Measurements from ENCODE around the gene ZRANB1. TPM values are rescaled to one million over a fixed set of nuclear protein-coding genes. Genes with fewer than 3 reads are reported as not detected.

Gene ZRANB1
- total RNA-seq, 1 donor from 2014 or later = 16.0 TPM

- no peak overlapping the region for H3K27ac Mint-ChIP-seq
- H3K36me3 Mint-ChIP-seq (ENCODE audit: low read depth) = no peaks in the 10 kb centered on the region
- no peaks in the 10 kb centered on the region for H3K4me1 Mint-ChIP-seq (ENCODE audit: low read depth)
- DNase-seq (ENCODE audit: low spot score) = no peak
- H3K27me3 Mint-ChIP-seq (ENCODE audit: insufficient read depth) = peaks cover 4% of the 10 kb centered on the region
- H3K9me3 Mint-ChIP-seq = no peaks in the 10 kb centered on the region
- intact Hi-C loops (cut with micrococcal nuclease) = no loop called here
- H3K4me3 Mint-ChIP-seq = no peak overlapping the region
These were observed 85.2 kb downstream of the ZRANB1 start for GRCh38 chr10:125026974-125027735.

DNA sequence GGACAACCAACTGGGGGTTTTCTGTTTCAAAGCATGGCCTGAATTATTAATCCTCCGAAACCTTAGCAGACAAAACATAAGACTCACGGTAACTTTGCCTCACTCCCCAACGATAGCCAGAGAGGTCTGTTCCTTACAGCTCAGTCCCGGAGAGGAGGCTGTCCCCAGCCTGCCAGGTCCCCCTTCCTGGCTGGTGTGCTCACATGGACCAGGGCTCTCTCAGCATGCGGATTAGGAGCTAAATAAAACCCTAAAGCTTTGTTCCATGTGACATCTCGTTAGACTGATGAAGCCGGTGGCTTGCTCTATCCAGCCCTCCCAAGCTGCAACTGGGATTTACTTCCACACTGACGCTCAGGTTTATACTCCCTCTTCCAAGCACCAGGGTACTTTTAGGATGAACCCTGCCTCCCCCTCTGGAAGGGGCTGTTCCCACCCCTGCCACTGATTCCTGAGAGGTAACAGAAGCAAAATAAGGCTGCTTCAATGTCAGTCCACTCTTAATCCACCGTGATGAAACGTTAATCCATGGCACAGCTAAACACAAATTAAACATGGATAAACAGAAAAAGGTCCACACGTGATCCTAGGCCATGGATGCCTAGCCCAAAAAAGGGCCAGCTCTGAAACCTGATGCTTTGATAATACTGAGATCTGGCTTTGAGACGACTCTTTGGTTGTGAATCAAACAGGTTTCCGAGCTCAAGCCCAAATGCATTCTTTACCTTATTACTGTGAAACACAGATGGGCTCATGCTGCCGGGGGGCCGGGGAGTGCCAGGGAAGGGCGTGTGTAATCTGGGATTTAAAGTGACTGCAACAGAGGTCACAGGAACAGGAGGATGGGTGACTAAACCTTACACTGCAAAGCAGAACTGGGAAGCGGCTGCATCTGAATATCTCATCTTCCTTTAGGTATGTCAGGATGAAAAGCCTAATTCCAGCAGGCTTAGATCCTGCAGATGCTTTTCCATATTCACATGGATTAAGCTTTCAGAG lies 86.2 kb downstream of the ZRANB1 start:
- Mint-ChIP-seq H3K4me1 (ENCODE audit: low read depth) (no peaks in the 10 kb centered on the region), H3K9me3 (no peaks in the 10 kb centered on the region), H3K36me3 (ENCODE audit: low read depth) (no peaks in the 10 kb centered on the region), H3K27me3 (ENCODE audit: insufficient read depth) (peaks cover 4% of the 10 kb centered on the region), H3K27ac (no peak overlapping the region), H3K4me3 (no peak overlapping the region)
- intact Hi-C loops (cut with micrococcal nuclease) = no loop called here
- DNase-seq (ENCODE audit: low spot score) = no peak

DNA sequence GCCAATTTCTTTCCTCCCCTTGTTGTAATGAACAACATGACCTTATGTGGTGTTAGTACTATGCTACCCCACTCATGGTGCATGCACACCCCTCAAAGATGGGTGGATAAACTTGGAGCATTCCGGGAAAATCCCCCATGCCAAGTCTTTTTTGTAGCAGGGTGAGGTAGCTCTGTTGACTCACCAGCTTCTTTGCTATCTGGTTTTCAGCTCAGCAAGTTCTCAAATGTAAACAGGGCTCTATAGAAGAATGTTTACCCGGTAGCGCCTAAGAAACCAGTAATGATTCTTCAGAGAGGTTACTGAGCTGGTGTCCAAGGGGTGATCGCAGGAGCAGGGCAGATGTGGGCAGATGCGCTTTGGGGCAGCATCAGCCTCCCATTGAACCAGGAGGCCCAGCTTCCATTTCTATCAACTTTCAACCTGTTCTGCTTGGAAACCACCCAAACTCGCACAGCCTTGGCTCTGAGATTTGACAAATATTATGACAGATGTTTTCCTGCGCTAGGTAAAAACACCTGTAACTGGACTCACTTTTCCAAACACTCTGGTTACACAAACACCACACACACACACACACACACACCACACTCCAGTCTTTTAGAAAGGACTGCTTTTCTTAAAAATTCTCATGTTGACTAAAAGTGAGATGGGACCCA lies 87.8 kb downstream of the ZRANB1 start:
- no peak overlapping the region for H3K27ac Mint-ChIP-seq
- H3K4me3 Mint-ChIP-seq = no peak overlapping the region
- no peaks in the 10 kb centered on the region for H3K9me3 Mint-ChIP-seq
- peaks cover 2% of the 10 kb centered on the region for H3K27me3 Mint-ChIP-seq (ENCODE audit: insufficient read depth)
- DNase-seq (ENCODE audit: low spot score) = no peak
- intact Hi-C loops (cut with micrococcal nuclease) = no loop called here
- H3K36me3 Mint-ChIP-seq (ENCODE audit: low read depth) = no peaks in the 10 kb centered on the region
- H3K4me1 Mint-ChIP-seq (ENCODE audit: low read depth) = no peaks in the 10 kb centered on the region

- intact Hi-C loops (cut with micrococcal nuclease) = no loop called here
- Mint-ChIP-seq H3K27me3 (ENCODE audit: insufficient read depth) (peaks cover 2% of the 10 kb centered on the region), H3K9me3 (no peaks in the 10 kb centered on the region), H3K27ac (no peak overlapping the region), H3K36me3 (ENCODE audit: low read depth) (no peaks in the 10 kb centered on the region), H3K4me3 (no peak overlapping the region), H3K4me1 (ENCODE audit: low read depth) (no peaks in the 10 kb centered on the region)
- DNase-seq (ENCODE audit: low spot score) = no peak
These were observed 88.8 kb downstream of the ZRANB1 start for GRCh38 chr10:125030567-125031197.

GRCh38 chr10:125032474-125033020 lies 90.6 kb downstream of the ZRANB1 start:
- Mint-ChIP-seq H3K4me3 (no peak overlapping the region), H3K36me3 (ENCODE audit: low read depth) (no peaks in the 10 kb centered on the region), H3K27me3 (ENCODE audit: insufficient read depth) (peaks cover 4% of the 10 kb centered on the region), H3K27ac (no peak overlapping the region), H3K9me3 (no peaks in the 10 kb centered on the region), H3K4me1 (ENCODE audit: low read depth) (no peaks in the 10 kb centered on the region)
- intact Hi-C loops (cut with micrococcal nuclease) = no loop called here
- no peak for DNase-seq (ENCODE audit: low spot score)

GRCh38 chr10:125033146-125033924 lies 91.4 kb downstream of the ZRANB1 start:
- Mint-ChIP-seq H3K4me1 (ENCODE audit: low read depth) (no peaks in the 10 kb centered on the region), H3K27me3 (ENCODE audit: insufficient read depth) (peaks cover 4% of the 10 kb centered on the region), H3K9me3 (no peaks in the 10 kb centered on the region), H3K4me3 (no peak overlapping the region), H3K27ac (no peak overlapping the region), H3K36me3 (ENCODE audit: low read depth) (no peaks in the 10 kb centered on the region)
- no peak for DNase-seq (ENCODE audit: low spot score)
- intact Hi-C loops (cut with micrococcal nuclease) = no loop called here

DNA sequence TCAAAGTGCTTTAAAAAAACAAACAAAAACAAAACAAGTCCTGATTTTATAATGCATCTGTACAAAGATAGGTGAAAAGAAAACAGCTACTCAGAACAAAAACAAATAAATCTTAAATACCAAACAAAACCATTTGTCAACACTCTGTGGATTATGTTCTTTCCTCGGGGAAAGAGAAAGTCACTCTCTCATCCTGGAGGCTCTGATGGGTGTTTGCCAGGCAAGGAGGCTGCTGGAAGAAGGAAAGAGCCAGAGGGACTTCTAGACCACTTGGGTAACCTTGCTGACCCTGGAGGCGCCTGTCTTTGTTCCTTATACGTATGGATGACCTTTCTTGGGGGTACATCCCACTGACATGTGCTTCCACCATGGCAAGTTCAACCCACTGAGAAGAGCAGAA lies 92.8 kb downstream of the ZRANB1 start:
- Mint-ChIP-seq H3K36me3 (ENCODE audit: low read depth) (no peaks in the 10 kb centered on the region), H3K27ac (no peak overlapping the region), H3K4me3 (no peak overlapping the region), H3K4me1 (ENCODE audit: low read depth) (no peaks in the 10 kb centered on the region), H3K9me3 (no peaks in the 10 kb centered on the region), H3K27me3 (ENCODE audit: insufficient read depth) (peaks cover 4% of the 10 kb centered on the region)
- DNase-seq (ENCODE audit: low spot score) = no peak
- intact Hi-C loops (cut with micrococcal nuclease) = no loop called here

GRCh38 chr10:125035136-125035535 lies 93.2 kb downstream of the ZRANB1 start:
- no peak overlapping the region for H3K27ac Mint-ChIP-seq
- no peaks in the 10 kb centered on the region for H3K36me3 Mint-ChIP-seq (ENCODE audit: low read depth)
- intact Hi-C loops (cut with micrococcal nuclease) = no loop called here
- no peaks in the 10 kb centered on the region for H3K4me1 Mint-ChIP-seq (ENCODE audit: low read depth)
- DNase-seq (ENCODE audit: low spot score) = no peak
- no peaks in the 10 kb centered on the region for H3K9me3 Mint-ChIP-seq
- H3K4me3 Mint-ChIP-seq = no peak overlapping the region
- peaks cover 4% of the 10 kb centered on the region for H3K27me3 Mint-ChIP-seq (ENCODE audit: insufficient read depth)

- no peak for DNase-seq (ENCODE audit: low spot score)
- Mint-ChIP-seq H3K27me3 (ENCODE audit: insufficient read depth) (peaks cover 4% of the 10 kb centered on the region), H3K27ac (no peak overlapping the region), H3K9me3 (no peaks in the 10 kb centered on the region), H3K36me3 (ENCODE audit: low read depth) (no peaks in the 10 kb centered on the region), H3K4me3 (no peak overlapping the region), H3K4me1 (ENCODE audit: low read depth) (no peaks in the 10 kb centered on the region)
- intact Hi-C loops (cut with micrococcal nuclease) = no loop called here
These were observed 93.8 kb downstream of the ZRANB1 start for GRCh38 chr10:125035588-125036295.

- no peak overlapping the region for H3K27ac Mint-ChIP-seq
- H3K27me3 Mint-ChIP-seq (ENCODE audit: insufficient read depth) = peaks cover 4% of the 10 kb centered on the region
- no peaks in the 10 kb centered on the region for H3K4me1 Mint-ChIP-seq (ENCODE audit: low read depth)
- intact Hi-C loops (cut with micrococcal nuclease) = no loop called here
- H3K36me3 Mint-ChIP-seq (ENCODE audit: low read depth) = no peaks in the 10 kb centered on the region
- H3K4me3 Mint-ChIP-seq = no peak overlapping the region
- no peak for DNase-seq (ENCODE audit: low spot score)
- H3K9me3 Mint-ChIP-seq = no peaks in the 10 kb centered on the region
These were observed 95.4 kb downstream of the ZRANB1 start for GRCh38 chr10:125037145-125037877.

Measured in activated T-helper 1 cell treated with anti-CD3 and anti-CD28 coated beads, Interleukin-12 subunit alpha, Interleukin-12 subunit beta, Interleukin-2, Interleukin-4 antibody, amounts not matched to agents 30 ng/mL and 10 ng/mL and 1 ng/mL, durations not matched to agents 14 hours and 24 hours and 36 hours (primary cell).